WI38 (cell line): Measurements from ENCODE around the gene CAPZA1.

ENCODE experiments used
- H3K4me3 ChIP-seq: 2 replicates; pipeline ENCODE4 v1.5.1; 2011; ENCODE audit warnings: low read depth, mild to moderate bottlenecking, control low read depth, low read length
- CTCF ChIP-seq: IDR thresholded peaks from 2 replicates; pipeline ENCODE4 v1.5.1; 2012; ENCODE audit warnings: low read depth, mild to moderate bottlenecking, control low read depth, low read length

Gene CAPZA1

DNA sequence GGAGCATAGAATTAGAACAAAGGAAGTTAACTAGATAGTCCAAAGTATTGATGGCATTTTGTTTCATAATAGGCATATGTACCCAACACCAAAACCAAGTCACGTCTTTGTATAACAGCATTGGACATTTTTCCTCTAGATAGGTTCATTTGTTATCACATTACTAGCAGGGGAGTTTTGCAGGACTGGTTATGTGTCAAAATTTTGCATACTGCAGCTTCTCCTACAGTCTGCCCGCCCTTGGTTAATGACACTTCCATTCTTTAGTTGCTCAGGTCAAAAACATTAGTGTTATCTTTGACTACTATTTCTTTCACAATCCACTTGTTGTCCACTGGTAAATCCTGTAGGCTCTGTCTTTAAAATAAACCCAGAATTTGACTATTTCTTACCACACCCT, 8.9 kb downstream of the CAPZA1 start:
- no peak for TF ChIP-seq CTCF
- H3K4me3 ChIP-seq, result no peak overlapping the region

GRCh38 chr1:112629256-112629655, 9.6 kb downstream of the CAPZA1 start:
- no peak overlapping the region for H3K4me3 ChIP-seq
- TF ChIP-seq CTCF, result no peak

- TF ChIP-seq CTCF, result no peak
- H3K4me3 ChIP-seq, result no peak overlapping the region
These were observed 14.0 kb downstream of the CAPZA1 start for GRCh38 chr1:112633628-112634027.

DNA sequence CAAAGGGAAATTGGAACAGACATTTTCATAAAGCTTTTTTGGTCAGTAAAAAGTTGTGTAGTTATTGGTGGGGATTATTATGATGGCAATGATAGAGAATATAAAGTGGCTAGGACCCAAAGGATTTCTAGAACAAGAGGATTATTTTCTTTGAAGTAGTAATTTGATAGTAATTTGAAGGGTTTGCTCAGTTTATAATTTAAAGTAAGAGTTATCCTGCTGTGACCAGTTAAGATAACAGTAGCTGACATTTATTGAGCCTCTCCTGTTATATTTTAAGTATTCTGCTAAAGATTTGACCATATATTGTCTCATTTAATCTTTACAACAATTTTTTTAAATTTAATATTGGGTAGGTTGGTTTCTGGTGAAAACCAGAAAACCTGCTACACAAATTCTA, 14.7 kb downstream of the CAPZA1 start:
- no peak for TF ChIP-seq CTCF
- H3K4me3 ChIP-seq, result no peak overlapping the region

GRCh38 chr1:112636056-112636455, 16.4 kb downstream of the CAPZA1 start:
- TF ChIP-seq CTCF, result no peak
- no peak overlapping the region for H3K4me3 ChIP-seq

DNA sequence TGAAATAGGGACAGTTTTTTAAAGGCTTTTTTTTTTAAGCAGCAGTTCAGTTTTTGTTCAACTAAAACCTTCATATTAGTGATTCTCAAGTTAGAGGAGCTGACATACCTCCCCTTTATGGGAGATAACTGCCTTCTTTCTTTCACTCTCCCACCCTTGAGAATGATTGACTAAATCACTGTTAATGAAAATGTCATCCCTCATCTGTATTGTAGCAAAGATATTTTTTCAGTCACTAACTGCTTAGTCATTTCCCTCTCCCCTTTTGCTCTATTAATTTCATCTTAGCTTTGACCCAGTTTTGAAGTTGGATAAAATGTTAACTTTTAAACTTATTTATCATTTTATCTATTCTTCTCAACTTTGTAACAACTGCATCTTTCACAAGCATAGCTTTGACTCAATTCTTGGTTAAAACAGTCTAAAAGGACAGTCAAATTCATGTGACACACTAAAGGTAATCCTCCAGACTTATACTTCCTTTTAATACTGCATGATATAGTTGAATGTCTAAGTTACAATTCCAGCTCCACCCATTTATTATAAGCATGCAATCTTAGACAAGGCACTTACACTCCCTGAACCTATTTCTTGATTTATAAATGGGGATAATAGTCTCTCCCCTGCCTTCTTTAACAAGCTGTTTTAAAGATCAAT, 17.1 kb downstream of the CAPZA1 start:
- no peak for TF ChIP-seq CTCF

DNA sequence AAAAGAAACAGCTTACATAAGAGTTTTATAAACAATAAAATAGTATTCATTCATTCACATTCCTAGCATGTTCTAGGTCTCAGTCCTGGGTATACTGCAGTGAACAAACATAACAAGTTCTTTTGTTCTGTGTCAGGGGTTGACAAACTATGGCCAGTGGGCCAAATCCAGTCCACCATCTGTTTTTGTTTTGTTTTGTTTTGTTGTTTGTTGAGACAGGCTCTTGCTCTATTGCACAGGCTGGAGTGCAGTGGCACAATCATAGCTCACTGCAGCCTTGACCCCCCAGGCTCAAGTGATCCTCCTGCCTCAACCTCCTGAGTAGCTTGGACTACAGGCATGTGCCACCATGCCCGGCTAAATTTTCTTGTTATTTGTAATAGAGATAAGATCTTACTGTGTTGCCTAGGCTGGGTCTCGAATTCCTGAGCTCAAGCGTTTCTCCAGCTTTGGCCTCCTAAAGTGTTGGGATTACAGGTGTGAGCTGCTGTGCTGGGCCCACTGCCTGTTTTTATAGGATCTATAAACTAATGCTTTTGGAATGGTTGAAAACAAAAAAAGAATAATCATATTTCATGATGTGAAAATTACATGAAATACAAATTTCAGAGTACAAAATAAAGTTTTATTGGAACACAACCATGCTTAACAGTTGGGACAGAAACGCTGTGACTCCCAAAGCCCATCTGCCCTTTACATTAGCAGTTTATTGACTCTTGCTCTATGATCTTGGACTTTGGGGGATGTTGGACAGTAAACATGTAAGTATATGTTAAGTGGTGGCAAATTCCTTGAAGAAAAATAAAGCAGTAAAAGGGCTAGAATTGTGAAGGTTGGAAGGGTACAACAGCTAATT, 17.9 kb downstream of the CAPZA1 start:
- no peak for TF ChIP-seq CTCF
- H3K4me3 ChIP-seq, result no peak overlapping the region

More for the DNA sequence above, 17.1 kb downstream of the CAPZA1 start:
- H3K4me3 ChIP-seq, result no peak overlapping the region
